Type B pancreatic cell (in vitro differentiated cells): ENCODE data around the gene TLX1. TPM values are rescaled to one million over a fixed set of nuclear protein-coding genes. Genes with fewer than 3 reads are reported as not detected.

Experiments used
- DNase-seq: peaks from one replicate; pipeline ENCODE4 v3.0.0; 2021; ENCODE audit warnings: mixed read lengths; ENCODE audit not compliant: unreplicated experiment; ENCODE audit errors: extremely low spot score
- H3K27ac Mint-ChIP-seq: 2 replicates; pipeline ENCODE4 v1.8.0; 2021; ENCODE audit warnings: mild to moderate bottlenecking, mixed read lengths
- H3K27me3 Mint-ChIP-seq: 2 replicates; pipeline ENCODE4 v1.8.0; 2021; ENCODE audit warnings: mixed read lengths
- H3K36me3 Mint-ChIP-seq: 2 replicates; pipeline ENCODE4 v1.8.0; 2021; ENCODE audit warnings: mixed read lengths
- H3K4me1 Mint-ChIP-seq: one replicate; pipeline ENCODE4 v1.8.0; 2021; ENCODE audit warnings: mixed read lengths; ENCODE audit not compliant: unreplicated experiment
- H3K4me3 Mint-ChIP-seq: 2 replicates; pipeline ENCODE4 v1.8.0; 2021; ENCODE audit warnings: mild to moderate bottlenecking, mixed read lengths
- H3K9me3 Mint-ChIP-seq: 2 replicates; pipeline ENCODE4 v1.8.0; 2021; ENCODE audit warnings: mixed read lengths
- total RNA-seq: library from RNA; stranded (reverse); gene quantifications from 2 replicates; pipeline ENCODE4 v1.2.1, GENCODE V29; 2021; ENCODE audit warnings: low replicate concordance
- TF ChIP-seq, protein P1 (sequence below): fragments of 200-600 bp; sonication (generic); conservative IDR thresholded peaks from 2 replicates; pipeline ENCODE4 v1.5.0; 2021; ENCODE audit warnings: antibody characterized with exemption, mild to moderate bottlenecking

The TLX1 gene
- total RNA-seq, 1 donor from 2014 or later: 0.17 TPM

- DNase-seq: no peak
- H3K27ac Mint-ChIP-seq: no peak overlapping the region
- no peaks in the 10 kb centered on the region for H3K36me3 Mint-ChIP-seq
- TF ChIP-seq, protein P1, sequence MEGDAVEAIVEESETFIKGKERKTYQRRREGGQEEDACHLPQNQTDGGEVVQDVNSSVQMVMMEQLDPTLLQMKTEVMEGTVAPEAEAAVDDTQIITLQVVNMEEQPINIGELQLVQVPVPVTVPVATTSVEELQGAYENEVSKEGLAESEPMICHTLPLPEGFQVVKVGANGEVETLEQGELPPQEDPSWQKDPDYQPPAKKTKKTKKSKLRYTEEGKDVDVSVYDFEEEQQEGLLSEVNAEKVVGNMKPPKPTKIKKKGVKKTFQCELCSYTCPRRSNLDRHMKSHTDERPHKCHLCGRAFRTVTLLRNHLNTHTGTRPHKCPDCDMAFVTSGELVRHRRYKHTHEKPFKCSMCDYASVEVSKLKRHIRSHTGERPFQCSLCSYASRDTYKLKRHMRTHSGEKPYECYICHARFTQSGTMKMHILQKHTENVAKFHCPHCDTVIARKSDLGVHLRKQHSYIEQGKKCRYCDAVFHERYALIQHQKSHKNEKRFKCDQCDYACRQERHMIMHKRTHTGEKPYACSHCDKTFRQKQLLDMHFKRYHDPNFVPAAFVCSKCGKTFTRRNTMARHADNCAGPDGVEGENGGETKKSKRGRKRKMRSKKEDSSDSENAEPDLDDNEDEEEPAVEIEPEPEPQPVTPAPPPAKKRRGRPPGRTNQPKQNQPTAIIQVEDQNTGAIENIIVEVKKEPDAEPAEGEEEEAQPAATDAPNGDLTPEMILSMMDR: no peak
- peaks cover 98% of the 10 kb centered on the region for H3K27me3 Mint-ChIP-seq
- peaks cover 12% of the 10 kb centered on the region for H3K4me1 Mint-ChIP-seq
- no peaks in the 10 kb centered on the region for H3K9me3 Mint-ChIP-seq
- H3K4me3 Mint-ChIP-seq: peak overlapping the region; percentile 58
These were observed 7.1 kb upstream of the TLX1 start for GRCh38 chr10:101123815-101124617.

- Mint-ChIP-seq H3K36me3 (no peaks in the 10 kb centered on the region), H3K27me3 (peaks cover 98% of the 10 kb centered on the region), H3K27ac (no peak overlapping the region), H3K9me3 (no peaks in the 10 kb centered on the region), H3K4me3 (no peak overlapping the region), H3K4me1 (peaks cover 12% of the 10 kb centered on the region)
- DNase-seq: no peak
- TF ChIP-seq, protein P1: no peak
These were observed 6.2 kb upstream of the TLX1 start for GRCh38 chr10:101124933-101125332.

DNA sequence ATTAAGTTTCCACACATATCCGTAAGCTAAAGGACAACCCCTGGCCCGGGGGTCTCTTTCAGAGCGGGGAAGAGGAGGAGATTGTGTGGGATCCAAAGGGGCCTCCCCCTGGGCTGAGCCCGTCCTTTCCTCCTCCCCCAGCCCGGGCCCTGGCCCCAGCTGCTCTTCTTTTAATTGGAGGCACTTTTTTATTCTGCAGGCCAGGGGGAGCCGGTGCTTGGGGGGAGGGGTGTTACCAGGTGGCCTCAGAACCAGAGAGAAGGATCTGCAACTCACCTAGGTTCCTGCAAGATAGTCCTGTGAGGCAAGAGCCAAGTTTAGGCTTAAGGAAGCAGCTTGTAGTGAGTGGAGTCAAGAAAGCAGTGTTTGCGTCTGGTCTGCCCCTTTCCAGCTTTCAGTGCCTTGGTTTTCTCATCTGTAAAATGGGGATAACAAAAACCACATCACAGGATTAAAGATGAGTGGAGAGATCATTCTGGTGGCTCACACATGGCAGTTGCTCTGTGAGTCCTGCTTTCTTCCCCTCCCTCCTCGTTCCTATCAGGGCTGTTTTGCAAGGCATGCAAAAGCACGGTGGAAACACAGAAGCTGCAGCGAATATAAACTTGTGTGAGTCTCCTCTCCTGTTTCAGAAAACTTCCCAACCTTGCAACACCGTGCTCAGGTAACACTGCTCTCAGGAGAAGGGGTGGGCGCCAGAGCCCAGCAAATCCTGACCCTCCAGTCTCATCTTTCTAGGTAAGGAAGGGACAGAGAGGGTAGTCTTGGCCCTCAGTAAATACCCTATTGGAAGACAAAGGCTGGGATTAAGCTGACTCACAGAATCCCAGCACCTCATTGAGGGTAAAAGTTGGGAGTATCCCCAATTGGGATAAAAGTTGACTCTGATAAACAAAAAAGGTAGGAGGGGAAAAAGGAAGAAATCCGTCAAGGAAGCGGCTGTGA, 4.1 kb upstream of the TLX1 start:
- DNase-seq: no peak
- Mint-ChIP-seq H3K9me3 (no peaks in the 10 kb centered on the region), H3K27me3 (peaks cover 92% of the 10 kb centered on the region), H3K36me3 (no peaks in the 10 kb centered on the region), H3K4me3 (no peak overlapping the region), H3K27ac (no peak overlapping the region), H3K4me1 (peaks cover 6% of the 10 kb centered on the region)
- TF ChIP-seq, protein P1: no peak

- TF ChIP-seq, protein P1: no peak
- H3K27ac Mint-ChIP-seq: no peak overlapping the region
These were observed 959 bp upstream of the TLX1 start for GRCh38 chr10:101130141-101130540.

GRCh38 chr10:101131962-101132635, 999 bp downstream of the TLX1 start:
- Mint-ChIP-seq H3K4me1 (no peaks in the 10 kb centered on the region), H3K36me3 (no peaks in the 10 kb centered on the region), H3K4me3 (peak overlapping the region; percentile 65), H3K9me3 (no peaks in the 10 kb centered on the region), H3K27ac (peak overlapping the region; percentile 48), H3K27me3 (peaks cover 94% of the 10 kb centered on the region)
- TF ChIP-seq, protein P1: no peak
- no peak for DNase-seq

More at GRCh38 chr10:101130141-101130540, 959 bp upstream of the TLX1 start:
- Mint-ChIP-seq H3K27me3 (peaks cover 94% of the 10 kb centered on the region), H3K9me3 (no peaks in the 10 kb centered on the region), H3K4me1 (no peaks in the 10 kb centered on the region), H3K4me3 (no peak overlapping the region), H3K36me3 (no peaks in the 10 kb centered on the region)
- no peak for DNase-seq
